HCT116 (cell line): Measurements from ENCODE around the gene RIPK3. TPM values are rescaled to one million over a fixed set of nuclear protein-coding genes. Genes with fewer than 3 reads are reported as not detected.

Experiments
- ATAC-seq: fragments of 200-7000 bp; cut with Tn5 transposase; 2 replicates; pipeline ENCODE4 v1.9.1; 2020; ENCODE audit warnings: mild to moderate bottlenecking, moderate library complexity
- BruUV-seq: library from RNA; stranded (reverse); fragments of 400-500 nt; replicated peaks from 2 replicates; lab custom pipeline; 2021; lab: Mats Ljungman, UMichigan
- CTCF ChIA-PET: fragments of 300-600 bp; sonication (Branson Sonifier 250); formaldehyde crosslinking; loops from one replicate; lab custom pipeline; 2021; ENCODE audit warnings: antibody characterized with exemption; lab: Charles Lee
- POLR2A ChIA-PET: fragments of 300-600, 350-600 bp; sonication (Branson Sonifier 250); formaldehyde crosslinking; loops from one replicate; lab custom pipeline; 2021; ENCODE audit warnings: antibody characterized with exemption; lab: Charles Lee
- RAD21 ChIA-PET, 2 experiments: fragments of 300-600 bp; sonication (Branson Sonifier 250); formaldehyde crosslinking; loops; one replicate each; lab custom pipeline; 2023; ENCODE audit warnings: low total read pairs in 2 of 2; ENCODE audit not compliant: uncharacterized antibody in 2 of 2, unreplicated experiment in 2 of 2, low non-redundant PET in 1 of 2; lab: Charles Lee
- DNase-seq: peaks from one replicate; pipeline ENCODE4 v3.0.0-alpha.2; 2010; ENCODE audit warnings: low read depth, low spot score
- H2AFZ ChIP-seq: fragments of 200-600 bp; shearing (Covaris generic), sonication (generic); 2 replicates; pipeline ENCODE4 v1.6.1; 2017; ENCODE audit warnings: low read depth, mixed run types, mixed read lengths, antibody characterized with exemption, low read length; ENCODE audit not compliant: poor library complexity, severe bottlenecking
- H3K27ac ChIP-seq: 2 replicates; pipeline ENCODE4 v1.5.1; 2012; ENCODE audit warnings: low read depth, low read length
- H3K27me3 ChIP-seq: fragments of 200-600 bp; sonication (generic); 2 replicates; pipeline ENCODE4 v1.6.1; 2016; ENCODE audit warnings: mixed run types, low read length, mixed read lengths; ENCODE audit not compliant: insufficient read depth
- H3K36me3 ChIP-seq, 2 experiments: fragments of 200-500 bp in 1 of 2; fragments of 200-600 bp in 1 of 2; sonication (Bioruptor generic) in 1 of 2; sonication (generic) in 1 of 2; 2 replicates each; pipeline versions ENCODE4 v1.5.1 to v1.6.1; 2014 to 2016; ENCODE audit warnings: low read length in 2 of 2, inconsistent platforms in 1 of 2, mixed read lengths in 1 of 2, mixed run types in 1 of 2; ENCODE audit not compliant: insufficient read depth in 2 of 2, control insufficient read depth in 1 of 2
- H3K4me1 ChIP-seq, 2 experiments: fragments of 200-600 bp in 1 of 2; sonication (generic) in 1 of 2; 2 replicates each; pipeline versions ENCODE4 v1.5.1 to v1.6.1; 2012 to 2017; ENCODE audit warnings: low read length in 2 of 2, inconsistent platforms in 1 of 2, mild to moderate bottlenecking in 1 of 2, mixed read lengths in 1 of 2, mixed run types in 1 of 2, moderate library complexity in 1 of 2; ENCODE audit not compliant: insufficient read depth in 2 of 2, control insufficient read depth in 1 of 2
- H3K4me2 ChIP-seq: fragments of 200-600 bp; sonication (generic); 2 replicates; pipeline ENCODE4 v1.6.1; 2017; ENCODE audit warnings: mixed run types, low read length, mixed read lengths
- H3K4me3 ChIP-seq, 2 experiments: fragments of 200-600 bp in 1 of 2; sonication (generic) in 1 of 2; replicated peaks in 1 of 2; 2 replicates each; pipeline ENCODE4 v1.5.1; 2011 to 2016; ENCODE audit warnings: low read length in 2 of 2, control low read depth in 1 of 2, low read depth in 1 of 2, mild to moderate bottlenecking in 1 of 2, mixed read lengths in 1 of 2, mixed run types in 1 of 2
- H3K79me2 ChIP-seq: fragments of 200-600 bp; sonication (generic); 2 replicates; pipeline ENCODE4 v1.6.1; 2017; ENCODE audit warnings: mild to moderate bottlenecking, mixed run types, low read length, moderate library complexity, mixed read lengths; ENCODE audit not compliant: insufficient read depth
- H3K9ac ChIP-seq: fragments of 200-600 bp; sonication (generic); 2 replicates; pipeline ENCODE4 v1.6.1; 2016; ENCODE audit warnings: low read length, mixed read lengths
- H3K9me2 ChIP-seq: fragments of 200-600 bp; sonication (generic), shearing (Covaris generic); 2 replicates; pipeline ENCODE4 v1.6.1; 2017; ENCODE audit warnings: mixed run types, mild to moderate bottlenecking, moderate library complexity; ENCODE audit not compliant: insufficient read depth
- H3K9me3 ChIP-seq, 2 experiments: fragments of 200-500 bp in 1 of 2; fragments of 200-600 bp in 1 of 2; sonication (Bioruptor generic) in 1 of 2; sonication (generic) in 1 of 2; 2 replicates each; pipeline ENCODE4 v1.6.1; 2014 to 2017; ENCODE audit warnings: low read length in 2 of 2, mixed read lengths in 2 of 2, inconsistent platforms in 1 of 2, low read depth in 1 of 2, mild to moderate bottlenecking in 1 of 2, mixed run types in 1 of 2, moderate library complexity in 1 of 2; ENCODE audit not compliant: control insufficient read depth in 1 of 2, insufficient read depth in 1 of 2
- H4K20me1 ChIP-seq: fragments of 200-600 bp; sonication (generic), shearing (Covaris generic); 2 replicates; pipeline ENCODE4 v1.6.1; 2017; ENCODE audit warnings: mixed run types, mild to moderate bottlenecking, moderate library complexity; ENCODE audit not compliant: insufficient read depth
- ATF3 ChIP-seq: IDR thresholded peaks from 2 replicates; pipeline ENCODE4 v1.6.1; 2012
- CEBPB ChIP-seq: IDR thresholded peaks from 2 replicates; pipeline ENCODE4 v1.6.1; 2012; ENCODE audit warnings: low read depth
- CTCF ChIP-seq, 3 experiments: fragments of 200-600 bp in 1 of 3; sonication (generic) in 1 of 3; IDR thresholded peaks in 2 of 3; conservative IDR thresholded peaks in 1 of 3; 2 replicates each; pipeline ENCODE4 v1.5.1; 2012 to 2017; ENCODE audit warnings: low read depth in 2 of 3, low read length in 2 of 3, antibody characterized with exemption in 1 of 3, borderline replicate concordance in 1 of 3, control low read depth in 1 of 3, mild to moderate bottlenecking in 1 of 3, mixed read lengths in 1 of 3, mixed run types in 1 of 3, moderate library complexity in 1 of 3; ENCODE audit not compliant: insufficient read depth in 1 of 3
- EGR1 ChIP-seq: IDR thresholded peaks from 2 replicates; pipeline ENCODE4 v1.6.1; 2012; ENCODE audit warnings: low read depth
- ELF1 ChIP-seq: IDR thresholded peaks from 2 replicates; pipeline ENCODE4 v1.6.1; 2012; ENCODE audit warnings: low read depth, borderline replicate concordance
- EZH2 ChIP-seq: fragments of 200-600 bp; sonication (generic); IDR thresholded peaks from 2 replicates; pipeline ENCODE4 v1.6.1; 2017; ENCODE audit warnings: antibody characterized with exemption, mixed run types
- EZH2phosphoT487 ChIP-seq: fragments of 200-600 bp; IDR thresholded peaks from 2 replicates; pipeline ENCODE4 v1.6.1; 2018; ENCODE audit warnings: antibody characterized with exemption, borderline replicate concordance
- FOSL1 ChIP-seq: IDR thresholded peaks from 2 replicates; pipeline ENCODE4 v1.6.1; 2012; ENCODE audit warnings: low read depth
- JUND ChIP-seq: IDR thresholded peaks from 2 replicates; pipeline ENCODE4 v1.6.1; 2012
- MAX ChIP-seq: IDR thresholded peaks from 2 replicates; pipeline ENCODE4 v1.6.1; 2012
- POLR2AphosphoS5 ChIP-seq: IDR thresholded peaks from 2 replicates; pipeline ENCODE4 v1.6.1; 2011; ENCODE audit warnings: mild to moderate bottlenecking, low read depth, low read length, moderate library complexity
- RAD21 ChIP-seq: IDR thresholded peaks from 2 replicates; pipeline ENCODE4 v1.6.1; 2012; ENCODE audit warnings: low read depth, mild to moderate bottlenecking
- SP1 ChIP-seq: IDR thresholded peaks from 2 replicates; pipeline ENCODE4 v1.6.1; 2012; ENCODE audit warnings: low read depth
- SRF ChIP-seq: IDR thresholded peaks from 2 replicates; pipeline ENCODE4 v1.6.1; 2012; ENCODE audit warnings: low read depth
- TCF7L2 ChIP-seq: IDR thresholded peaks from 2 replicates; pipeline ENCODE4 v1.7.0; 2011; ENCODE audit warnings: borderline replicate concordance, inconsistent platforms; ENCODE audit not compliant: insufficient read depth, insufficient read length; ENCODE audit errors: extremely low read depth
- ZFX ChIP-seq: fragments of 450-650 bp; IDR thresholded peaks from 2 replicates; pipeline ENCODE4 v1.6.1; 2017
- ZNF274 ChIP-seq: fragments of 200-500 bp; sonication (Bioruptor generic); IDR thresholded peaks from 2 replicates; pipeline ENCODE4 v1.6.1; 2014; ENCODE audit warnings: mild to moderate bottlenecking, low read depth, low read length, inconsistent platforms
- intact Hi-C: fragments of 100-400 bp; cut with micrococcal nuclease; formaldehyde crosslinking; loops from 2 replicates; pipeline ENCODE4 v1.10.0; 2022
- total RNA-seq: library from RNA; stranded (reverse); gene quantifications from one replicate; pipeline ENCODE4 v1.2.1, GENCODE V29; 2021; ENCODE audit not compliant: unreplicated experiment

Gene RIPK3
- total RNA-seq, 1 experiment from 2014 or later, result not detected

GRCh38 chr14:24347134-24347533 lies 7.3 kb upstream of the RIPK3 start:
- Histone ChIP-seq H3K36me3 (no peaks in the 10 kb centered on the region), H2AFZ (no peak overlapping the region), H3K4me1 (peaks cover 0 to 5% of the 10 kb centered on the region in 2 experiments; a peak in 1 of 4 replicates), H3K9ac (no peak overlapping the region), H3K4me3 (no peak overlapping the region), H3K79me2 (no peaks in the 10 kb centered on the region), H3K9me2 (no peaks in the 10 kb centered on the region), H3K27me3 (no peaks in the 10 kb centered on the region), H3K27ac (no peak overlapping the region), H3K9me3 (no peaks in the 10 kb centered on the region), H4K20me1 (no peaks in the 10 kb centered on the region), H3K4me2 (no peak overlapping the region)
- CTCF ChIA-PET, result interaction anchor here (0.8 kb wide), 1 partner anchor 14 kb away, joined by 3 read pairs; no protein-coding TSS in a partner anchor
- no peak for DNase-seq
- ATAC-seq, result no peak
- intact Hi-C loops, result no loop called here
- POLR2A ChIA-PET, result no interaction called here
- RAD21 ChIA-PET, result no interaction called here
- TF ChIP-seq POLR2AphosphoS5 (no peak), CTCF (IDR thresholded peaks at IDR 0.05 in 2 of 3, conservative IDR thresholded peaks at IDR 0.05 in 1 of 3; ENCODE audit: borderline replicate concordance in 1 of 3, insufficient read depth in 1 of 3, low read depth in 2 of 3, low read length in 2 of 3) (no peak), EGR1 (no peak), EZH2phosphoT487 (no peak), MAX (no peak), CEBPB (no peak), TCF7L2 (no peak), SP1 (no peak), ZFX (no peak), EZH2 (no peak), ELF1 (no peak), ATF3 (no peak), JUND (no peak), RAD21 (no peak), SRF (no peak), ZNF274 (no peak), FOSL1 (no peak)
- no TSS peak for BruUV-seq
